Mesendoderm (in vitro differentiated cells): ENCODE results near the gene STAP2.
"Not testable (repeated sequence)": the region's sequence is repeated elsewhere in the genome, so short reads cannot be mapped to it uniquely, and the experiment has no call there.

Experiments used
- DNase-seq: peaks from one replicate; pipeline ENCODE4 v3.0.0; 2013
- H2AK5ac ChIP-seq: 2 replicates; pipeline ENCODE4 v1.6.1; 2013; ENCODE audit warnings: low read length, inconsistent platforms
- H2BK120ac ChIP-seq: 2 replicates; pipeline ENCODE4 v1.6.1; 2013; ENCODE audit warnings: low read depth, mild to moderate bottlenecking, low read length, moderate library complexity, mixed read lengths
- H2BK15ac ChIP-seq: replicated peaks from 2 replicates; pipeline ENCODE4 v1.6.1; 2013; ENCODE audit warnings: low read depth, mild to moderate bottlenecking, moderate library complexity
- H2BK5ac ChIP-seq: 2 replicates; pipeline ENCODE4 v1.6.1; 2013; ENCODE audit warnings: low read length, inconsistent platforms
- H3K18ac ChIP-seq: 2 replicates; pipeline ENCODE4 v1.6.1; 2013; ENCODE audit warnings: mild to moderate bottlenecking, low read length, mixed read lengths
- H3K23ac ChIP-seq: one replicate; pipeline ENCODE4 v1.6.1; 2013; ENCODE audit warnings: low read length
- H3K27ac ChIP-seq: 2 replicates; pipeline ENCODE4 v1.5.1; 2013; ENCODE audit warnings: low read depth, mild to moderate bottlenecking, inconsistent platforms, low read length, moderate library complexity
- H3K27me3 ChIP-seq: 2 replicates; pipeline ENCODE4 v1.6.1; 2013; ENCODE audit warnings: low read length, control low read depth, mild to moderate bottlenecking, inconsistent platforms; ENCODE audit not compliant: insufficient read depth, poor library complexity
- H3K36me3 ChIP-seq: 2 replicates; pipeline ENCODE4 v1.6.1; 2013; ENCODE audit warnings: low read length, inconsistent platforms; ENCODE audit not compliant: control insufficient read depth, insufficient read depth
- H3K4ac ChIP-seq: one replicate; pipeline ENCODE4 v1.6.1; 2013; ENCODE audit warnings: low read depth, mild to moderate bottlenecking, low read length, moderate library complexity
- H3K4me1 ChIP-seq: 2 replicates; pipeline ENCODE4 v1.6.1; 2013; ENCODE audit warnings: low read depth, low read length, inconsistent platforms; ENCODE audit not compliant: control insufficient read depth
- H3K4me2 ChIP-seq: 2 replicates; pipeline ENCODE4 v1.6.1; 2013; ENCODE audit warnings: low read length
- H3K4me3 ChIP-seq: 2 replicates; pipeline ENCODE4 v1.5.1; 2013; ENCODE audit warnings: mild to moderate bottlenecking, low read length
- H3K56ac ChIP-seq: one replicate; pipeline ENCODE4 v1.6.1; 2013; ENCODE audit warnings: low read length
- H3K79me1 ChIP-seq: 2 replicates; pipeline ENCODE4 v1.6.1; 2013; ENCODE audit warnings: low read length, inconsistent platforms
- H3K79me2 ChIP-seq: 2 replicates; pipeline ENCODE4 v1.6.1; 2013; ENCODE audit warnings: mild to moderate bottlenecking, low read length; ENCODE audit not compliant: control insufficient read depth, insufficient read depth
- H3K9ac ChIP-seq: 2 replicates; pipeline ENCODE4 v1.6.1; 2013; ENCODE audit warnings: low read length, inconsistent platforms
- H4K5ac ChIP-seq: one replicate; pipeline ENCODE4 v1.6.1; 2013; ENCODE audit warnings: low read length
- H4K8ac ChIP-seq: one replicate; pipeline ENCODE4 v1.6.1; 2013; ENCODE audit warnings: low read depth, mild to moderate bottlenecking, control low read depth, low read length, moderate library complexity
- WGBS: extraction: QIAGEN DNeasy Blood & Tissue Kit; methylation state at CpG from one replicate; pipeline ENCODE4 v1.1.7; 2013; ENCODE audit warnings: low lambda C conversion rate, missing lambda C conversion rate; ENCODE audit not compliant: insufficient coverage; ENCODE audit errors: extremely low coverage; 5-methylcytosine and 5-hydroxymethylcytosine counted together

Gene STAP2

GRCh38 chr19:4337906-4338440 is 654 bp downstream of the STAP2 start:
- Histone ChIP-seq H3K4me1 (no peaks in the 10 kb centered on the region), H4K8ac (no peak overlapping the region), H2BK120ac (no peak overlapping the region), H3K23ac (no peak overlapping the region), H2BK5ac (peak overlapping the region; percentile 27), H3K4ac (no peak overlapping the region), H2BK15ac (no peak overlapping the region), H3K79me2 (no peaks in the 10 kb centered on the region), H2AK5ac (no peak overlapping the region), H3K4me2 (peak overlapping the region; percentile 70), H3K36me3 (no peaks in the 10 kb centered on the region), H3K56ac (peak overlapping the region; percentile 89), H3K4me3 (peak overlapping the region; percentile 2), H3K27ac (no peak overlapping the region), H3K18ac (no peak overlapping the region), H4K5ac (no peak overlapping the region), H3K9ac (peak overlapping the region; percentile 73), H3K27me3 (no peaks in the 10 kb centered on the region), H3K79me1 (no peaks in the 10 kb centered on the region)
- DNase-seq = peak; percentile 54
- WGBS = no CpG with 5 or more reads among the region's 14 CpGs

- no peak overlapping the region for H3K4me2 ChIP-seq
- no peaks in the 10 kb centered on the region for H3K36me3 ChIP-seq
- no peak overlapping the region for H2AK5ac ChIP-seq
- no peak overlapping the region for H3K9ac ChIP-seq
- no peak overlapping the region for H2BK120ac ChIP-seq
- WGBS = 100% methylated on average over 4 of the region's 7 CpGs
- DNase-seq = no peak
- no peak overlapping the region for H3K18ac ChIP-seq
- no peak overlapping the region for H3K27ac ChIP-seq
- no peak overlapping the region for H2BK5ac ChIP-seq
- H3K79me2 ChIP-seq = no peaks in the 10 kb centered on the region
- no peak overlapping the region for H4K5ac ChIP-seq
- H3K56ac ChIP-seq = no peak overlapping the region
- no peaks in the 10 kb centered on the region for H3K79me1 ChIP-seq
- no peak overlapping the region for H3K23ac ChIP-seq
- no peak overlapping the region for H4K8ac ChIP-seq
- H3K4ac ChIP-seq = no peak overlapping the region
- H2BK15ac ChIP-seq = no peak overlapping the region
- no peaks in the 10 kb centered on the region for H3K27me3 ChIP-seq
- H3K4me1 ChIP-seq = no peaks in the 10 kb centered on the region
- H3K4me3 ChIP-seq = no peak overlapping the region
These were observed 3.6 kb downstream of the STAP2 start for GRCh38 chr19:4334929-4335570.

GRCh38 chr19:4329858-4330257 is 8.8 kb downstream of the STAP2 start:
- Histone ChIP-seq H3K4me3 (no peak overlapping the region), H3K79me2 (no peaks in the 10 kb centered on the region), H3K79me1 (no peaks in the 10 kb centered on the region), H2BK120ac (no peak overlapping the region), H2BK15ac (no peak overlapping the region), H3K27me3 (no peaks in the 10 kb centered on the region), H3K36me3 (no peaks in the 10 kb centered on the region), H3K18ac (no peak overlapping the region), H3K23ac (no peak overlapping the region), H3K4me1 (no peaks in the 10 kb centered on the region), H3K9ac (no peak overlapping the region), H3K4me2 (no peak overlapping the region), H2BK5ac (no peak overlapping the region), H3K27ac (no peak overlapping the region), H4K5ac (no peak overlapping the region), H3K4ac (no peak overlapping the region), H2AK5ac (no peak overlapping the region), H3K56ac (no peak overlapping the region), H4K8ac (no peak overlapping the region)
- WGBS = no CpG with 5 or more reads among the region's 19 CpGs
- no peak for DNase-seq

GRCh38 chr19:4328991-4329681 is 9.5 kb downstream of the STAP2 start:
- not testable (repeated sequence) for H2AK5ac ChIP-seq, H3K36me3 ChIP-seq, H3K4me3 ChIP-seq, H3K23ac ChIP-seq, H2BK5ac ChIP-seq, H3K9ac ChIP-seq, H3K27ac ChIP-seq, H3K79me1 ChIP-seq, H4K5ac ChIP-seq, H3K4me2 ChIP-seq, H2BK120ac ChIP-seq, H3K27me3 ChIP-seq, H4K8ac ChIP-seq, H3K4me1 ChIP-seq, H3K79me2 ChIP-seq, H3K56ac ChIP-seq, H3K4ac ChIP-seq, H2BK15ac ChIP-seq
- no CpG with 5 or more reads among the region's 35 CpGs for WGBS
- H3K18ac ChIP-seq = peak overlapping the region; percentile 65
- peak; percentile 75 for DNase-seq

GRCh38 chr19:4328243-4328990 is 10.2 kb downstream of the STAP2 start:
- Histone ChIP-seq H3K27ac (no peak overlapping the region), H2AK5ac (no peak overlapping the region), H2BK15ac (no peak overlapping the region), H3K23ac (no peak overlapping the region), H2BK5ac (no peak overlapping the region), H4K8ac (no peak overlapping the region), H3K79me2 (no peaks in the 10 kb centered on the region), H3K27me3 (no peaks in the 10 kb centered on the region), H3K79me1 (no peaks in the 10 kb centered on the region), H3K4me2 (peak overlapping the region; percentile 79), H3K18ac (peak overlapping the region; percentile 65), H3K4ac (peak overlapping the region; percentile 77), H3K4me3 (peak overlapping the region; percentile 54), H3K4me1 (no peaks in the 10 kb centered on the region), H3K9ac (peak overlapping the region; percentile 79), H3K56ac (peak overlapping the region; percentile 84), H3K36me3 (no peaks in the 10 kb centered on the region), H4K5ac (no peak overlapping the region), H2BK120ac (no peak overlapping the region)
- peak; percentile 97 for DNase-seq
- WGBS = no CpG with 5 or more reads among the region's 49 CpGs
